ENCODE measurements around the gene BFSP2. TPM values are rescaled to one million over a fixed set of nuclear protein-coding genes. Genes with fewer than 3 reads are reported as not detected.
"Not testable (repeated sequence)": the region's sequence is repeated elsewhere in the genome, so short reads cannot be mapped to it uniquely, and the experiment has no call there.

BFSP2 gene
- total RNA-seq, 1 experiment from 2014 or later = not detected

DNA sequence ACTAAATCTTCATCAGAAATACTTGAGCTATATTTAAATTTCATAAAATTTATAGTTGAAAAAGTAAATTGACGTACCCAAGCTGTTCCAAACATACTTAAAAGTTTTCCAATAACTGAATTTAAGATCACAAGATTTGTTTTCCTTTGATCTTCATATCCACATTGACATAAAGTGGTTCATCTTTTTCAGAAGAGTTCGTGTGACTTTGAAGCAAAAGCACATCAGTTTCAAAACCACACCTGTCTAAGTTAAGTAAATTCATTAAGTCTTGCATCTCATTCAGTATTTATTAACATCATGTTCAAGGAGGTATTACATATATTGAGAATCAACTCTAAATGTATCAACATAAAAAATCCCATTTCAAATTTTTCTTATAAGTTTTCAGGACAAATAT, 79.5 kb downstream of the BFSP2 start:
- intact Hi-C loops (cut with micrococcal nuclease; ENCODE audit: unreplicated experiment) = loop anchor here (5.0 kb wide), 1 partner anchor 37 kb away; no protein-coding TSS in a partner anchor
- Mint-ChIP-seq H3K4me1 (ENCODE audit: low read depth, unreplicated experiment) (peaks cover 58% of the 10 kb centered on the region), H3K27ac (ENCODE audit: unreplicated experiment) (peak overlapping the region; percentile 99), H3K9me3 (ENCODE audit: unreplicated experiment) (peaks cover 15% of the 10 kb centered on the region), H3K27me3 (ENCODE audit: insufficient read depth, unreplicated experiment) (no peaks in the 10 kb centered on the region), H3K4me3 (ENCODE audit: unreplicated experiment) (no peak overlapping the region), H3K36me3 (ENCODE audit: insufficient read depth, unreplicated experiment) (peaks cover 8% of the 10 kb centered on the region)
- TF ChIP-seq, protein P1, sequence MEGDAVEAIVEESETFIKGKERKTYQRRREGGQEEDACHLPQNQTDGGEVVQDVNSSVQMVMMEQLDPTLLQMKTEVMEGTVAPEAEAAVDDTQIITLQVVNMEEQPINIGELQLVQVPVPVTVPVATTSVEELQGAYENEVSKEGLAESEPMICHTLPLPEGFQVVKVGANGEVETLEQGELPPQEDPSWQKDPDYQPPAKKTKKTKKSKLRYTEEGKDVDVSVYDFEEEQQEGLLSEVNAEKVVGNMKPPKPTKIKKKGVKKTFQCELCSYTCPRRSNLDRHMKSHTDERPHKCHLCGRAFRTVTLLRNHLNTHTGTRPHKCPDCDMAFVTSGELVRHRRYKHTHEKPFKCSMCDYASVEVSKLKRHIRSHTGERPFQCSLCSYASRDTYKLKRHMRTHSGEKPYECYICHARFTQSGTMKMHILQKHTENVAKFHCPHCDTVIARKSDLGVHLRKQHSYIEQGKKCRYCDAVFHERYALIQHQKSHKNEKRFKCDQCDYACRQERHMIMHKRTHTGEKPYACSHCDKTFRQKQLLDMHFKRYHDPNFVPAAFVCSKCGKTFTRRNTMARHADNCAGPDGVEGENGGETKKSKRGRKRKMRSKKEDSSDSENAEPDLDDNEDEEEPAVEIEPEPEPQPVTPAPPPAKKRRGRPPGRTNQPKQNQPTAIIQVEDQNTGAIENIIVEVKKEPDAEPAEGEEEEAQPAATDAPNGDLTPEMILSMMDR (IDR thresholded peaks at IDR 0.05; ENCODE audit: insufficient read depth in 1 of 2, low read depth in 1 of 2, low read length in 1 of 2, severe bottlenecking in 1 of 2, unreplicated experiment in 1 of 2) = no peak
- H3K27me3 ChIP-seq (replicated peaks; ENCODE audit: control insufficient read depth, insufficient read depth, low read length) = no peaks in the 10 kb centered on the region
- TSS peak; percentile 95 for BruUV-seq (replicated peaks)
- H3K4me3 ChIP-seq (ENCODE audit: low read depth, low read length) = no peak overlapping the region
- no peak for DNase-seq
- POLR2A ChIA-PET = interaction anchor here (0.6 to 2.3 kb wide), 4 partner anchors 9 to 127 kb away, joined by 5 to 16 read pairs (median 7); partner anchors contain the start of gene CDV3
- no peaks in the 10 kb centered on the region for H3K9me3 ChIP-seq
- CTCF ChIA-PET = interaction anchor here (0.8 to 1.9 kb wide), 5 partner anchors 10 to 99 kb away, joined by 3 to 9 read pairs (median 5); partner anchors contain the start of gene CDV3
- peaks cover 56% of the 10 kb centered on the region for H3K4me1 ChIP-seq
- H3K36me3 ChIP-seq (ENCODE audit: control insufficient read depth, insufficient read depth, low read length) = no peaks in the 10 kb centered on the region

DNA sequence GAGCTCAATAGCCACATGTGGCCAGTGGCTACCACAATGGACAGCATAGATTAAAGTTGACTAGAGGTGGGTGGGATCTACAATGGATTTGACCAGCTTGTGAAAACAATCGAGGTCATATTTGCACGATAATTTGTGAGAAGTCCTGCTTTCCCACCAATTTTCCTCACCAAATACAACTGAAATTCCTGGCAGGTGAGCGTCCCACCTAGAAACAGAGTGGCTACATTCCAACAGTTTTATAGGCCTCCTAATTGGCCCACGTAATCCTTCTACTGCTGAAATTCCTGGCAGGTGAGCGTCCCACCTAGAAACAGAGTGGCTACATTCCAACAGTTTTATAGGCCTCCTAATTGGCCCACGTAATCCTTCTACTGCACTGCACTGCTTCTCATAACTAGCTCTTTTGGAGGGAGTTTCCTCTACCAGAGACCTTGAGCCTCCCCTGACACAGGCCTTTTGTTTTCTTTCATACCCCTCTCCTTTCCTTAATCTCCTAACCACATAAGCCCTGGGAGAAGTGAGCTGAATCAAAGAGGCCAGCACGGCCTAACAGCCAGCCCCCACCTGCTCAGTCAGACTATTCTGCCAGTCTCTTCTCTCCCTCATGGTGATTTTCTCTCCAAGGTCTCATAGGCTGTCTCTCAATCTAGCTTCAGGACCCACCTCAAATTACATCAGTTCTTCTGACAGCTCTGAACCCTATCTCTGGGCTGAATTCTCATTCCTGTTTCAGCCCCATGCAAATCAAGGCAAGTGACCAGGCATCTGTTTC, 80.2 kb downstream of the BFSP2 start:
- TF ChIP-seq, protein P1 (IDR thresholded peaks at IDR 0.05; ENCODE audit: insufficient read depth in 1 of 2, low read depth in 1 of 2, low read length in 1 of 2, severe bottlenecking in 1 of 2, unreplicated experiment in 1 of 2) = no peak
- ChIA-PET POLR2A (interaction anchor here (0.6 to 2.3 kb wide), 5 partner anchors 9 to 126 kb away, joined by 5 to 16 read pairs (median 7); partner anchors contain the start of gene CDV3), CTCF (interaction anchor here (0.6 to 1.9 kb wide), 7 partner anchors 9 to 105 kb away, joined by 3 to 9 read pairs (median 4); partner anchors contain the start of gene CDV3)
- intact Hi-C loops (cut with micrococcal nuclease; ENCODE audit: unreplicated experiment) = loop anchor here (1.0 to 5.0 kb wide), 2 partner anchors 9 to 38 kb away; no protein-coding TSS in a partner anchor
- H3K4me3 Mint-ChIP-seq (ENCODE audit: unreplicated experiment) = peak overlapping the region; percentile 42
- H3K9me3 Mint-ChIP-seq (ENCODE audit: unreplicated experiment) = peaks cover 22% of the 10 kb centered on the region
- H3K27me3 Mint-ChIP-seq (ENCODE audit: insufficient read depth, unreplicated experiment) = no peaks in the 10 kb centered on the region
- no peak overlapping the region for H3K4me3 ChIP-seq (ENCODE audit: low read depth, low read length)
- H3K9me3 ChIP-seq = peaks cover 5% of the 10 kb centered on the region
- no peaks in the 10 kb centered on the region for H3K27me3 ChIP-seq (replicated peaks; ENCODE audit: control insufficient read depth, insufficient read depth, low read length)
- peaks cover 50% of the 10 kb centered on the region for H3K4me1 ChIP-seq
- peaks cover 8% of the 10 kb centered on the region for H3K36me3 Mint-ChIP-seq (ENCODE audit: insufficient read depth, unreplicated experiment)
- BruUV-seq (replicated peaks) = no TSS peak
- peak; percentile 75 to 87 for DNase-seq
- H3K4me1 Mint-ChIP-seq (ENCODE audit: low read depth, unreplicated experiment) = peaks cover 52% of the 10 kb centered on the region
- H3K36me3 ChIP-seq (ENCODE audit: control insufficient read depth, insufficient read depth, low read length) = no peaks in the 10 kb centered on the region
- peak overlapping the region; percentile 99 for H3K27ac Mint-ChIP-seq (ENCODE audit: unreplicated experiment)

DNA sequence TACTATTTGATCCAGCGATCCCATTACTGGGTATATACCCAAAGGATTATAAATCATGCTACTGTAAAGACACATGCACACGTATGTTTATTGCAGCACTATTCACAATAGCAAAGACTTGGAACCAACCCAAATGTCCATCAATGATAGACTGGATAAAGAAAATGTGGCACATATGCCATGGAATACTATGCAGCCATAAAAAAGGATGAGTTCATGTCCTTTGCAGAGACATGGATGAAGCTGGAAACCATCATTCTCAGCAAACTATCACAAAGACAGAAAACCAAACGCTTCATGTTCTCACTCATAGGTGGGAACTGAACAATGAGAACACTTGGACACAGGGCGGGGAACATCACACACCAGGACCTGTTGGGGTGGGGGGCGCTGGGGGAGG, 82.6 kb downstream of the BFSP2 start:
- BruUV-seq (replicated peaks); H3K4me3 Mint-ChIP-seq (ENCODE audit: unreplicated experiment); H3K27me3 ChIP-seq (replicated peaks; ENCODE audit: control insufficient read depth, insufficient read depth, low read length); CTCF ChIA-PET; H3K36me3 Mint-ChIP-seq (ENCODE audit: insufficient read depth, unreplicated experiment); H3K4me3 ChIP-seq (ENCODE audit: low read depth, low read length); H3K36me3 ChIP-seq (ENCODE audit: control insufficient read depth, insufficient read depth, low read length); POLR2A ChIA-PET; intact Hi-C loops (cut with micrococcal nuclease; ENCODE audit: unreplicated experiment); H3K27me3 Mint-ChIP-seq (ENCODE audit: insufficient read depth, unreplicated experiment); H3K27ac Mint-ChIP-seq (ENCODE audit: unreplicated experiment); DNase-seq: not testable (repeated sequence)
- H3K4me1 Mint-ChIP-seq (ENCODE audit: low read depth, unreplicated experiment) = peaks cover 31% of the 10 kb centered on the region
- H3K4me1 ChIP-seq = peaks cover 33% of the 10 kb centered on the region
- H3K9me3 Mint-ChIP-seq (ENCODE audit: unreplicated experiment) = peaks cover 35% of the 10 kb centered on the region
- H3K9me3 ChIP-seq = peaks cover 26% of the 10 kb centered on the region

All from Caco-2 (cell line).